ENCODE data around the gene TRAF1.

TRAF1 gene

DNA sequence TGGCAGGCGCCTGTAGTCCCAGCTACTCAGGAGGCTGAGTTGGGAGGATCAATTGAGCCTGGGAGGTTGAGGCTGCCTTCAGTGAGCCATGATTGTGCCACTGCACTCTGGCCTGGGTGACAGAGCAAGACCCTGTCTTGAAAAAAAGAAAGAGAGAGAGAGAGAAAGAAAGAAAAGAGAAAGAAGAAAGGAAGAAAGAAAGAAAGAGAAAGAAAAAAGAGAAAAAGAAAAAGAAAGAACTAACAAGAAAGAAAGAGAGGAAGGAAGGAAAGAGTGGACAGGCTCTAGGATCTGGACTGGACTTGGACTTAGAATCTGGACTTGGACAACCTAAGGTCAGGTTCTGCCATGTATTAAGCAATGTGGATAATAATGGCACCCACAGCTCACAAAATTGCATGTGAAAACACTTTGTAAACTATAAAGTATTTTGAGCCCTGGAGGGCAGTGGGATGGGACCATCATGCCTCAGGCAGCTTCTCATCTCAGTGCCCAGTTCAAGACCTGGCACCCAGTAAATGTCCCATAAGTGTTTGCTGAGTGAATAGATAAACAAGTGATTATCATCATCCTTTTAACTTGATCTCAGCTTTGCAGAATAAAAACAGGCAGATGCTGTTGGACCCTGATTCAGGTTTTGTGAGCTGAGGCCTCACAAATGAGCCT, 36.9 kb downstream of the TRAF1 start:
- H3K27ac ChIP-seq: peak overlapping the region; percentile 52
- TF ChIP-seq, protein P1, sequence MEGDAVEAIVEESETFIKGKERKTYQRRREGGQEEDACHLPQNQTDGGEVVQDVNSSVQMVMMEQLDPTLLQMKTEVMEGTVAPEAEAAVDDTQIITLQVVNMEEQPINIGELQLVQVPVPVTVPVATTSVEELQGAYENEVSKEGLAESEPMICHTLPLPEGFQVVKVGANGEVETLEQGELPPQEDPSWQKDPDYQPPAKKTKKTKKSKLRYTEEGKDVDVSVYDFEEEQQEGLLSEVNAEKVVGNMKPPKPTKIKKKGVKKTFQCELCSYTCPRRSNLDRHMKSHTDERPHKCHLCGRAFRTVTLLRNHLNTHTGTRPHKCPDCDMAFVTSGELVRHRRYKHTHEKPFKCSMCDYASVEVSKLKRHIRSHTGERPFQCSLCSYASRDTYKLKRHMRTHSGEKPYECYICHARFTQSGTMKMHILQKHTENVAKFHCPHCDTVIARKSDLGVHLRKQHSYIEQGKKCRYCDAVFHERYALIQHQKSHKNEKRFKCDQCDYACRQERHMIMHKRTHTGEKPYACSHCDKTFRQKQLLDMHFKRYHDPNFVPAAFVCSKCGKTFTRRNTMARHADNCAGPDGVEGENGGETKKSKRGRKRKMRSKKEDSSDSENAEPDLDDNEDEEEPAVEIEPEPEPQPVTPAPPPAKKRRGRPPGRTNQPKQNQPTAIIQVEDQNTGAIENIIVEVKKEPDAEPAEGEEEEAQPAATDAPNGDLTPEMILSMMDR (conservative IDR thresholded peaks at IDR 0.05): no peak

DNA sequence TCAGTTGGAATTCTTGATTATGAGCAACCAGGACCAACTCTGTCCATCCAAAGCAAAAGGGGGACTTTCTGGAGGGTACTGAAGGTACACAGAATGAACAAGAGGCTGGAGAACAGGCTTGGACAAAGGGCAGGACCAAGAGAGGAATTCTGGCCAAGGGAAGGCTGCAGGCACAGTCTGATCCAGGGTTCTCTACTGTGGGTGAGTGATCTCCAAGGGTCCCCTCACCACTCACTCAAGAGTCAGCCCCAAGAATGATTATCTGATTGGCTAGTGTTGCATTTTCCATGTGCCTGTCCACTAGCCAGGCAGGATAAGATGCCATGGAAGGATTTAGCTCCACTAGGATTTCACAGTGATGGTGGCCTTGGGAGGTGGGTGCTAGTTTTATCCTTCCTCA, 38.0 kb downstream of the TRAF1 start:
- H3K27ac ChIP-seq: no peak overlapping the region
- TF ChIP-seq, protein P1 (conservative IDR thresholded peaks at IDR 0.05): no peak

DNA sequence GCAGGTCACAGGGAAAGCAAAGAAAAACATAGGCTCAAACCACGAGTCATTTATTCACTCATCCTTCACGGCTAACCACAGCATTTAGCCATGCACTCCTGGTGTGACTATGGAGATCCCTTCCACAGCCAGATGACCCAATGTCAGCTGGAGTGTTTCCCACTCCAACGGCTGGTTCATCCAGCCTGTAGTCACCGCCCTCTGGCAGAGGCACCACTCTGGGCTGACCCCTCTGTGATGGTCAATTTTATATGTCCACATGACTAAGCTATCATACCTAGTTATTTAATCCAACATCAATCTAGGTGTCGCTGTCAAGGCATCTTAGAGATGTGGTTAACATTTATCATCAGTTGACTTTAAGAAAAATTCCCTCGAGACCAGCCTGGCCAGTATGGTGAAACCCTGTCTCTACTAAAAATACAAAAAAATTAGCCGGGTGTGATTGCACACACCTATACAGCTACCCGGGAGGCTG, 40.1 kb downstream of the TRAF1 start:
- H3K27ac ChIP-seq: no peak overlapping the region
- TF ChIP-seq, protein P1 (conservative IDR thresholded peaks at IDR 0.05): no peak

DNA sequence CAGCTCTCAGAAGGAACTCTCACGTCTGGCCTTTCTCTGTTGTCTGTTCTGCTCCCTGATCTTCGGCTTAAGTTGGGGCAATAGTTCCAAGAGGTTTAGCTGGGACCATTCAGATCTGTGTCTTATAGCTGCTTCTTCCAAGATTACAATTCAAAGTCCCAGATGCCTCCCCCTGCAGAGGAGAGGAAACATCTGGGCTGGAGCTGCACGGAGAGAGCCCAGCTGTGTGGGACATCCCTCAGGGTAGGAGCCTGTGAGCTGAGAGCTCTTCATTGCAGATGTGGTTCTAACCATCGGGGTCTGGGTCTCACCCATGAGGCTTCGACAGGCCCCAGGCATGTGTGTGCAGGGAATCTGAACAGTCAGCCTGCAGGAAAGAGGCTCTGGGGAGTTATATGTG, 40.6 kb downstream of the TRAF1 start:
- TF ChIP-seq, protein P1 (conservative IDR thresholded peaks at IDR 0.05): no peak
- no peak overlapping the region for H3K27ac ChIP-seq

DNA sequence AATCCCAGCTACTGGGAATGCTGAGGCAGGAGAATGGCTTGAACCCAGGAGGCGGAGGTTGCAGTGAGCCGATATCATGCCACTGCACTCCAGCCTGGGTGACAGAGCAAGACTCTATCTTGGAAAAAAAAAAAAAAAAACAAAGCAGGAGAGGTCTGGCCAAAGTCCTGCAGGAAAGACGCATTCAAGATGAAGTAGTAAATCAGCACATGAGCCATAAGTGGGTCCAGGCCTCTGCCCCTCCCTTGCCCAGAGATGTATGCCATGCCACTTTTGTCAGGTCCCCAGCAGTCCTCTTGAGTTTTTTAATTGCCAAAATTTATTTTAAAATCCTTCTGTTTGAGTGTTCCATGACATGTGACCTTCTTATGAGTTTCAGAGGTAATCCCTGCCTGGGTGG, 41.1 kb downstream of the TRAF1 start:
- TF ChIP-seq, protein P1 (conservative IDR thresholded peaks at IDR 0.05): no peak
- no peak overlapping the region for H3K27ac ChIP-seq

DNA sequence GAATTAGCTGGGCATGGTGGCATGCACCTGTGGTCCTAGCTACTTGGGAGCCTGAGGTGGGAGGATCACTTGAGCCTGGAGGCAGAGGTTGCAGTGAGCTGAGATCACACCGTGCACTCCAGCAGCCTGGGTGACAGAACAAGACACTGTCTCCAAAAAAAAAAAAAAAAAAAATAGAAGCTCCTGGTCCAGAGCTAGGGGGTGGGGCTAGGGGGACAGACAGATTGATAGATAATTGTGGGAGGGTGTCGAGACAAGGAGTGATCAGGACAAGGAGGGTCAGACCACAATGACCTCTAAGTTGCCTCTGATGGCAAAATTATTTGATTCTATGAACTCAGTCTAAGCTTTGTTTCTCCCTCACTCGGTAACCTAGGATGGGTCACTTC, 43.0 kb downstream of the TRAF1 start:
- no peak overlapping the region for H3K27ac ChIP-seq
- TF ChIP-seq, protein P1 (conservative IDR thresholded peaks at IDR 0.05): no peak

DNA sequence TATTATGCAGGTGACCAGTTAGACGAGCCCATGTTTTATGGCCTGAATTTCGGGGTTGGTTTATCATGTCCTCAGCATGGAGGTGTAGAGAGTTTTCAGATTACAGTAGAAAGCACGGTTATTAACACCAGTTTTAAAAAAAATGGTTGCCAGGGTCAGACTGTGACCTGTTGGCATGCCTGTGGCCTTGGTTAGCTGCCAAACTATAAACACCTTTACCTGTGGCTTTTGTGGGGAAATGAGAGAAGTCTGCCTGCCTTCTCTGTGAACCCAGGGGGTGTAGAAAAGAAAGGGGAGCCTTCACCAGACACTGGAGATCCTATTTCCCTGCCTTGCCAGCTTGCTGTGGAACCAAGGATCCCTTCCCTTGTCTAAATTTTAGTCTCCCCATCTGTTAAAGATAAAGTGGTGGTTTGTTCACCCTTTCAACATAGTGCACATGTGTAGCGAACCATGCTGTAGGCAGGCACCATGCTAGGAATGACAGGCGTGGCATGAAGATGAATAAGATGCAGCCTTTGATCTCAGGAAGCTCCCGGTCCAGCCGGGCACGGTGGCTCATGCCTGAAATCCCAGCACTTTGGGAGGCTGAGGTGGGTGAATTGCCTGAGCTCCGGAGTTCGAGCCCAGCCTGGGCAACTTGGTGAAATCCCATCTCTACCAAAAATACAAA, 43.5 kb downstream of the TRAF1 start:
- TF ChIP-seq, protein P1 (conservative IDR thresholded peaks at IDR 0.05): no peak
- no peak overlapping the region for H3K27ac ChIP-seq

Data from VCaP (cell line).